SK-N-SH (cell line): Measurements from ENCODE around the gene TMEM62. TPM values are rescaled to one million over a fixed set of nuclear protein-coding genes. Genes with fewer than 3 reads are reported as not detected.

Source experiments
- CTCF ChIA-PET: fragments of 300-600, 350-600 bp; formaldehyde crosslinking; extraction: SDS; loops from one replicate; lab custom pipeline; 2021; lab: Yijun Ruan, JAX
- POLR2A ChIA-PET: fragments of 350-600 bp; sonication (Branson Sonifier 250); formaldehyde crosslinking; extraction: SDS; loops from one replicate; lab custom pipeline; 2020; ENCODE audit warnings: antibody characterized with exemption, inconsistent platforms; lab: Yijun Ruan, JAX
- DNase-seq: peaks from one replicate; pipeline ENCODE4 v3.0.0; 2012
- H2AFZ ChIP-seq: fragments of 200-600 bp; sonication (generic); 2 replicates; pipeline ENCODE4 v1.8.1; 2016; ENCODE audit warnings: antibody characterized with exemption, mild to moderate bottlenecking, low read depth
- H3F3A ChIP-seq: fragments of 200-600 bp; sonication (generic); replicated peaks from 2 replicates; pipeline ENCODE3; 2016; ENCODE audit warnings: antibody characterized with exemption, mild to moderate bottlenecking; ENCODE audit not compliant: insufficient read depth
- H3K27ac ChIP-seq, 2 experiments: fragments of 200-500 bp in 1 of 2; fragments of 200-600 bp in 1 of 2; sonication (Bioruptor generic) in 1 of 2; sonication (generic), shearing (Covaris generic) in 1 of 2; 2 replicates each; pipeline versions ENCODE4 v1.5.1 to v1.6.1; 2014 to 2016; ENCODE audit warnings: low read depth in 2 of 2, inconsistent platforms in 1 of 2, low read length in 1 of 2, mild to moderate bottlenecking in 1 of 2, mixed read lengths in 1 of 2
- H3K27me3 ChIP-seq: fragments of 200-600 bp; sonication (generic), shearing (Covaris generic); 2 replicates; pipeline ENCODE4 v1.6.1; 2016; ENCODE audit warnings: mixed run types; ENCODE audit not compliant: insufficient read depth
- H3K36me3 ChIP-seq, 2 experiments: fragments of 200-500 bp in 1 of 2; fragments of 200-600 bp in 1 of 2; sonication (Bioruptor generic) in 1 of 2; sonication (generic) in 1 of 2; replicated peaks in 1 of 2; 2 replicates each; pipeline versions ENCODE3 to v1.5.1; 2014 to 2016; ENCODE audit warnings: low read length in 1 of 2, mild to moderate bottlenecking in 1 of 2; ENCODE audit not compliant: insufficient read depth in 2 of 2, control insufficient read depth in 1 of 2
- H3K4me1 ChIP-seq, 2 experiments: fragments of 200-500 bp in 1 of 2; fragments of 200-600 bp in 1 of 2; sonication (Bioruptor generic) in 1 of 2; sonication (generic), shearing (Covaris generic) in 1 of 2; 2 replicates each; pipeline versions ENCODE4 v1.5.1 to v1.6.1; 2014 to 2016; ENCODE audit warnings: low read depth in 1 of 2, low read length in 1 of 2, mixed run types in 1 of 2; ENCODE audit not compliant: insufficient read depth in 2 of 2, control insufficient read depth in 1 of 2
- H3K4me2 ChIP-seq: fragments of 200-600 bp; sonication (generic), shearing (Covaris generic); 2 replicates; pipeline ENCODE4 v1.6.1; 2017; ENCODE audit warnings: mixed run types
- H3K4me3 ChIP-seq, 2 experiments: fragments of 200-500 bp in 1 of 2; fragments of 200-600 bp in 1 of 2; sonication (Bioruptor generic) in 1 of 2; sonication (generic), shearing (Covaris generic) in 1 of 2; 2 replicates each; pipeline versions ENCODE4 v1.5.1 to v1.8.1; 2014 to 2016; ENCODE audit warnings: low read depth in 2 of 2, inconsistent platforms in 1 of 2, low read length in 1 of 2, mild to moderate bottlenecking in 1 of 2, mixed read lengths in 1 of 2, moderate library complexity in 1 of 2
- H3K79me2 ChIP-seq: fragments of 200-600 bp; sonication (generic); 2 replicates; pipeline ENCODE4 v1.8.1; 2017; ENCODE audit warnings: mild to moderate bottlenecking; ENCODE audit not compliant: insufficient read depth
- H3K9ac ChIP-seq: fragments of 200-600 bp; sonication (generic); 2 replicates; pipeline ENCODE4 v1.6.1; 2017; ENCODE audit warnings: mixed run types
- H3K9me2 ChIP-seq: fragments of 200-600 bp; sonication (generic); 2 replicates; pipeline ENCODE4 v1.6.1; 2017; ENCODE audit warnings: mixed run types
- H3K9me3 ChIP-seq: fragments of 200-600 bp; sonication (generic); 2 replicates; pipeline ENCODE4 v1.6.1; 2017; ENCODE audit warnings: mixed run types, mild to moderate bottlenecking, moderate library complexity
- H4K20me1 ChIP-seq: fragments of 200-600 bp; sonication (generic); 2 replicates; pipeline ENCODE4 v1.6.1; 2017; ENCODE audit warnings: mild to moderate bottlenecking, mixed run types; ENCODE audit not compliant: insufficient read depth
- CHD2 ChIP-seq: fragments of 150-350 bp; IDR thresholded peaks from 2 replicates; pipeline ENCODE4 v1.6.1; 2018; ENCODE audit warnings: low read length; ENCODE audit not compliant: partially characterized antibody
- ELF1 ChIP-seq: IDR thresholded peaks from 2 replicates; pipeline ENCODE4 v1.4.0; 2012
- FOSL2 ChIP-seq: IDR thresholded peaks from 2 replicates; pipeline ENCODE4 v1.4.0; 2012; ENCODE audit warnings: low read depth, mild to moderate bottlenecking, moderate library complexity, borderline replicate concordance
- FOXJ3 ChIP-seq: sonication (generic); formaldehyde crosslinking; IDR thresholded peaks from 2 replicates; pipeline ENCODE4 v1.5.1; 2020; ENCODE audit warnings: mild to moderate bottlenecking, missing genetic modification reagents
- FOXM1 ChIP-seq: IDR thresholded peaks from 2 replicates; pipeline ENCODE4 v1.4.0; 2012; ENCODE audit warnings: low read depth, mild to moderate bottlenecking
- GABPA ChIP-seq: IDR thresholded peaks from 2 replicates; pipeline ENCODE4 v1.4.0; 2012; ENCODE audit warnings: low read depth, mild to moderate bottlenecking
- IRF3 ChIP-seq: fragments of 150-350 bp; IDR thresholded peaks from 2 replicates; pipeline ENCODE4 v1.6.1; 2016; ENCODE audit warnings: mild to moderate bottlenecking, low read depth, low read length
- JUND ChIP-seq: IDR thresholded peaks from 2 replicates; pipeline ENCODE4 v1.4.0; 2012
- MAX ChIP-seq: IDR thresholded peaks from 2 replicates; pipeline ENCODE4 v1.4.0; 2012; ENCODE audit warnings: low read depth
- MXI1 ChIP-seq: IDR thresholded peaks from 2 replicates; pipeline ENCODE4 v1.6.1; 2012; ENCODE audit warnings: mild to moderate bottlenecking, low read depth, low read length, improper control_type of control experiment
- PBX3 ChIP-seq: IDR thresholded peaks from 2 replicates; pipeline ENCODE4; 2012
- RCOR1 ChIP-seq: fragments of 150-350 bp; IDR thresholded peaks from 2 replicates; pipeline ENCODE4 v1.6.1; 2017; ENCODE audit warnings: antibody characterized with exemption, low read length
- RXRA ChIP-seq: IDR thresholded peaks from 2 replicates; pipeline ENCODE4 v1.4.0; 2012; ENCODE audit warnings: low read depth, mild to moderate bottlenecking, borderline replicate concordance
- TAF1 ChIP-seq: IDR thresholded peaks from 2 replicates; pipeline ENCODE4 v1.6.1; 2012; ENCODE audit warnings: low read depth, mild to moderate bottlenecking, low read length, moderate library complexity, borderline replicate concordance
- ZBTB33 ChIP-seq: IDR thresholded peaks from 2 replicates; pipeline ENCODE4 v1.4.0; 2012; ENCODE audit warnings: low read depth, borderline replicate concordance
- WGBS: methylation state at CpG from one replicate; pipeline ENCODE4 v1.1.6; 2017; ENCODE audit warnings: low lambda C conversion rate; 5-methylcytosine and 5-hydroxymethylcytosine counted together
- polyA plus RNA-seq, 3 experiments: library from polyadenylated mRNA; depleted of rRNA; stranded (reverse); fragments of >200 nt; gene quantifications; 2 replicates each; pipeline ENCODE4 v1.2.3, GENCODE V29; 2012

The TMEM62 gene
- polyA plus RNA-seq, 1 of the 3 experiments (the other 2 are of a cell fraction) = 3.3 TPM

- no peak for TF ChIP-seq JUND
- TF ChIP-seq RCOR1 = no peak
- TF ChIP-seq FOXM1 = no peak
- no peak for TF ChIP-seq FOSL2
- TF ChIP-seq MAX = no peak
- TF ChIP-seq ELF1 = no peak
- TF ChIP-seq ZBTB33 = no peak
Observed at GRCh38 chr15:43219929-43220928, 86.8 kb downstream of the TMEM62 start (continued).

- no peak for DNase-seq
- peaks cover 0 to 15% of the 10 kb centered on the region in 2 experiments; a peak in 1 of 4 replicates for H3K4me1 ChIP-seq
- H3K9me3 ChIP-seq = no peaks in the 10 kb centered on the region
- no peak within 1 kb of the TSS for H3K27ac ChIP-seq
- no peak within 1 kb of the TSS for H3K4me3 ChIP-seq
- peaks cover 6% of the 10 kb centered on the region; the same call in 1 of the 2 replicates for H3K27me3 ChIP-seq
- POLR2A ChIA-PET = no interaction called here
- H3K9ac ChIP-seq = no peak within 1 kb of the TSS
- no peak within 1 kb of the TSS for H2AFZ ChIP-seq
- no peaks in the 10 kb centered on the region for H3K79me2 ChIP-seq
- no peaks in the 10 kb centered on the region for H3K36me3 ChIP-seq
- CTCF ChIA-PET = interaction anchor here (1.0 to 1.9 kb wide), 2 partner anchors 17 to 64 kb away, joined by 4 to 7 read pairs; no protein-coding TSS in a partner anchor
- 57% methylated on average over 3 of the region's 3 CpGs for WGBS
- H3K4me2 ChIP-seq = no peak within 1 kb of the TSS
- no peaks in the 10 kb centered on the region for H3K9me2 ChIP-seq
- H4K20me1 ChIP-seq = no peaks in the 10 kb centered on the region
- H3F3A ChIP-seq = no peaks in the 10 kb centered on the region
- TF ChIP-seq RXRA = no peak
- TF ChIP-seq TAF1 = no peak
- no peak for TF ChIP-seq PBX3
- TF ChIP-seq RCOR1 = no peak
- TF ChIP-seq CHD2 = no peak
- TF ChIP-seq IRF3 = no peak
- no peak for TF ChIP-seq GABPA
- TF ChIP-seq FOXJ3 (CRISPR knock-in tag) = no peak
- no peak for TF ChIP-seq MXI1
Observed at GRCh38 chr15:43220991-43221403, 87.6 kb downstream of the TMEM62 start, which contains the start of gene EPB42. TSS of gene EPB42 (minus strand) at chr15:43221018. CDS start at chr15:43220825, 193 bp downstream.
